Karpas-422 (cell line): Measurements from ENCODE around the gene JARID2. TPM values are rescaled to one million over a fixed set of nuclear protein-coding genes. Genes with fewer than 3 reads are reported as not detected.
"Not testable (repeated sequence)": the region's sequence is repeated elsewhere in the genome, so short reads cannot be mapped to it uniquely, and the experiment has no call there.

ENCODE experiments used
- DNase-seq: peaks from one replicate; pipeline ENCODE4 v3.0.0-alpha.2; 2015
- H2AFZ ChIP-seq: fragments of 200-600 bp; sonication (generic); 2 replicates; pipeline ENCODE4 v1.6.1; 2014; ENCODE audit warnings: antibody characterized with exemption, low read length, mixed read lengths
- H3K27ac ChIP-seq: fragments of 200-600 bp; sonication (generic); 2 replicates; pipeline ENCODE4 v1.5.1; 2014; ENCODE audit warnings: mild to moderate bottlenecking, low read length, moderate library complexity
- H3K27me3 ChIP-seq: fragments of 200-600 bp; sonication (generic); 2 replicates; pipeline ENCODE4 v1.6.1; 2014; ENCODE audit warnings: low read length, mixed read lengths
- H3K36me3 ChIP-seq: fragments of 200-600 bp; sonication (generic); 2 replicates; pipeline ENCODE4 v1.6.1; 2014; ENCODE audit warnings: low read length, mixed read lengths; ENCODE audit not compliant: insufficient read depth
- H3K4me1 ChIP-seq: fragments of 200-600 bp; sonication (generic); 2 replicates; pipeline ENCODE4 v1.6.1; 2014; ENCODE audit warnings: mild to moderate bottlenecking, low read length, mixed read lengths
- H3K4me2 ChIP-seq: fragments of 200-600 bp; sonication (generic); 2 replicates; pipeline ENCODE4 v1.6.1; 2014; ENCODE audit warnings: low read length, low read depth, mild to moderate bottlenecking; ENCODE audit not compliant: poor library complexity, severe bottlenecking
- H3K4me3 ChIP-seq: fragments of 200-600 bp; sonication (generic); 2 replicates; pipeline ENCODE4 v1.5.1; 2014; ENCODE audit warnings: mild to moderate bottlenecking, antibody characterized with exemption, low read length, mixed read lengths
- H3K79me2 ChIP-seq: fragments of 200-600 bp; sonication (generic); 2 replicates; pipeline ENCODE4 v1.6.1; 2014; ENCODE audit warnings: mild to moderate bottlenecking, low read length, mixed read lengths
- H3K9ac ChIP-seq: fragments of 200-600 bp; sonication (generic); 2 replicates; pipeline ENCODE4 v1.6.0; 2014; ENCODE audit warnings: low read length
- H3K9me2 ChIP-seq: fragments of 200-600 bp; sonication (generic), shearing (Covaris generic); replicated peaks from 2 replicates; pipeline ENCODE4 v1.6.0; 2014; ENCODE audit warnings: mild to moderate bottlenecking, low read length, moderate library complexity; ENCODE audit not compliant: insufficient read depth
- H3K9me3 ChIP-seq: fragments of 300-700, 200-600 bp; sonication (generic); 2 replicates; pipeline ENCODE4 v1.6.1; 2014; ENCODE audit warnings: low read length, mixed read lengths
- H4K20me1 ChIP-seq: fragments of 200-600 bp; sonication (generic); 2 replicates; pipeline ENCODE4 v1.6.1; 2014; ENCODE audit warnings: mild to moderate bottlenecking, antibody characterized with exemption, low read length, low read depth; ENCODE audit not compliant: insufficient read depth
- total RNA-seq: library from RNA; depleted of rRNA; stranded (reverse); fragments of >200 nt; shearing (Covaris generic); gene quantifications from 2 replicates; pipeline ENCODE4 v1.2.3, GENCODE V29; 2014; ENCODE audit warnings: low replicate concordance

JARID2 gene
- total RNA-seq, 1 experiment from 2014 or later = 2.8 TPM

- Histone ChIP-seq H2AFZ (no peak overlapping the region), H3K9ac (no peak overlapping the region), H3K27ac (no peak overlapping the region), H3K27me3 (no peaks in the 10 kb centered on the region), H3K4me1 (peaks cover 23% of the 10 kb centered on the region), H3K36me3 (no peaks in the 10 kb centered on the region), H3K4me3 (no peak overlapping the region), H4K20me1 (peaks cover 71% of the 10 kb centered on the region), H3K79me2 (no peaks in the 10 kb centered on the region), H3K9me3 (no peaks in the 10 kb centered on the region), H3K9me2 (no peaks in the 10 kb centered on the region), H3K4me2 (no peak overlapping the region)
- no peak for DNase-seq
Observed at GRCh38 chr6:15322781-15323536, 77.1 kb downstream of the JARID2 start.

GRCh38 chr6:15323611-15324010, 77.7 kb downstream of the JARID2 start:
- H3K4me3 ChIP-seq, H3K79me2 ChIP-seq, H3K9me2 ChIP-seq, H3K27me3 ChIP-seq, H3K9me3 ChIP-seq, H3K4me2 ChIP-seq, H3K27ac ChIP-seq, DNase-seq, H3K9ac ChIP-seq, H2AFZ ChIP-seq, H3K36me3 ChIP-seq: not testable (repeated sequence)
- Histone ChIP-seq H4K20me1 (peaks cover 71% of the 10 kb centered on the region), H3K4me1 (peaks cover 23% of the 10 kb centered on the region)

GRCh38 chr6:15324427-15324985, 78.6 kb downstream of the JARID2 start:
- Histone ChIP-seq H3K79me2 (no peaks in the 10 kb centered on the region), H3K9me3 (no peaks in the 10 kb centered on the region), H3K4me2 (no peak overlapping the region), H3K9ac (no peak overlapping the region), H3K4me3 (no peak overlapping the region), H3K9me2 (no peaks in the 10 kb centered on the region), H3K27ac (no peak overlapping the region), H4K20me1 (peaks cover 71% of the 10 kb centered on the region), H3K4me1 (peaks cover 23% of the 10 kb centered on the region), H3K36me3 (no peaks in the 10 kb centered on the region), H3K27me3 (no peaks in the 10 kb centered on the region), H2AFZ (no peak overlapping the region)
- no peak for DNase-seq

GRCh38 chr6:15325540-15325955, 79.7 kb downstream of the JARID2 start:
- Histone ChIP-seq H3K9ac (no peak overlapping the region), H2AFZ (no peak overlapping the region), H3K4me3 (no peak overlapping the region), H3K27me3 (no peaks in the 10 kb centered on the region), H3K9me2 (no peaks in the 10 kb centered on the region), H3K27ac (no peak overlapping the region), H4K20me1 (peaks cover 70% of the 10 kb centered on the region), H3K79me2 (no peaks in the 10 kb centered on the region), H3K4me2 (no peak overlapping the region), H3K36me3 (no peaks in the 10 kb centered on the region), H3K9me3 (no peaks in the 10 kb centered on the region), H3K4me1 (peaks cover 19% of the 10 kb centered on the region)
- DNase-seq = no peak

GRCh38 chr6:15326067-15326614, 80.3 kb downstream of the JARID2 start:
- H3K9ac ChIP-seq = no peak overlapping the region
- no peak for DNase-seq
- H3K27me3 ChIP-seq = no peaks in the 10 kb centered on the region
- H3K4me3 ChIP-seq = no peak overlapping the region
- H3K4me1 ChIP-seq = peaks cover 19% of the 10 kb centered on the region
- H3K79me2 ChIP-seq = no peaks in the 10 kb centered on the region
- no peak overlapping the region for H2AFZ ChIP-seq
- no peaks in the 10 kb centered on the region for H3K9me3 ChIP-seq
- H3K36me3 ChIP-seq = no peaks in the 10 kb centered on the region
- no peak overlapping the region for H3K4me2 ChIP-seq
- H4K20me1 ChIP-seq = peaks cover 70% of the 10 kb centered on the region
- no peak overlapping the region for H3K27ac ChIP-seq
- H3K9me2 ChIP-seq = no peaks in the 10 kb centered on the region

GRCh38 chr6:15327271-15327670, 81.4 kb downstream of the JARID2 start:
- H4K20me1 ChIP-seq = peaks cover 74% of the 10 kb centered on the region
- peaks cover 19% of the 10 kb centered on the region for H3K4me1 ChIP-seq
- H3K27ac ChIP-seq = no peak overlapping the region
- H3K9ac ChIP-seq = no peak overlapping the region
- H3K36me3 ChIP-seq = no peaks in the 10 kb centered on the region
- no peaks in the 10 kb centered on the region for H3K27me3 ChIP-seq
- H3K9me2 ChIP-seq = no peaks in the 10 kb centered on the region
- no peak overlapping the region for H3K4me2 ChIP-seq
- no peak overlapping the region for H2AFZ ChIP-seq
- H3K79me2 ChIP-seq = no peaks in the 10 kb centered on the region
- no peaks in the 10 kb centered on the region for H3K9me3 ChIP-seq
- DNase-seq = peak; percentile 77
- no peak overlapping the region for H3K4me3 ChIP-seq

GRCh38 chr6:15329197-15329671, 83.4 kb downstream of the JARID2 start:
- H3K36me3 ChIP-seq = no peaks in the 10 kb centered on the region
- H3K4me1 ChIP-seq = peaks cover 19% of the 10 kb centered on the region
- no peak overlapping the region for H3K27ac ChIP-seq
- H3K27me3 ChIP-seq = no peaks in the 10 kb centered on the region
- DNase-seq = no peak
- no peak overlapping the region for H3K4me2 ChIP-seq
- H3K9me3 ChIP-seq = no peaks in the 10 kb centered on the region
- no peak overlapping the region for H3K4me3 ChIP-seq
- no peaks in the 10 kb centered on the region for H3K79me2 ChIP-seq
- no peak overlapping the region for H2AFZ ChIP-seq
- H3K9ac ChIP-seq = no peak overlapping the region
- no peaks in the 10 kb centered on the region for H3K9me2 ChIP-seq
- H4K20me1 ChIP-seq = peaks cover 79% of the 10 kb centered on the region

GRCh38 chr6:15330174-15330944, 84.5 kb downstream of the JARID2 start:
- Histone ChIP-seq H3K27ac (no peak overlapping the region), H3K36me3 (no peaks in the 10 kb centered on the region), H3K4me1 (peaks cover 11% of the 10 kb centered on the region), H3K4me2 (no peak overlapping the region), H3K79me2 (no peaks in the 10 kb centered on the region), H4K20me1 (peaks cover 85% of the 10 kb centered on the region), H3K9me2 (no peaks in the 10 kb centered on the region), H3K9ac (no peak overlapping the region), H3K9me3 (no peaks in the 10 kb centered on the region), H2AFZ (no peak overlapping the region), H3K27me3 (no peaks in the 10 kb centered on the region), H3K4me3 (no peak overlapping the region)
- no peak for DNase-seq
